HepG2 (cell line): ENCODE measurements around the gene RARA. TPM values are rescaled to one million over a fixed set of nuclear protein-coding genes. Genes with fewer than 3 reads are reported as not detected.

Experiments used
- GMEB2 ChIP-seq: IDR thresholded peaks from 2 replicates; pipeline ENCODE4 v1.6.1; 2016; ENCODE audit warnings: missing biosample characterization, missing genetic modification reagents, low read depth
- JUN ChIP-seq: sonication (generic); formaldehyde crosslinking; IDR thresholded peaks from 2 replicates; pipeline ENCODE4 v1.4.0; 2020; ENCODE audit warnings: mild to moderate bottlenecking, missing genetic modification reagents
- MIXL1 ChIP-seq: IDR thresholded peaks from 2 replicates; pipeline ENCODE4 v1.6.1; 2016
- U2AF1 ChIP-seq: fragments of 200-400 bp; formaldehyde crosslinking; optimal IDR thresholded peaks from 2 replicates; pipeline ENCODE3; 2017; ENCODE audit warnings: mild to moderate bottlenecking, low read depth, low read length
- ZNF251 ChIP-seq: sonication (generic); formaldehyde crosslinking; IDR thresholded peaks from 2 replicates; pipeline ENCODE4 v1.9.0; 2021; ENCODE audit warnings: mild to moderate bottlenecking, missing genetic modification reagents
- ZNF317 ChIP-seq: sonication (generic); formaldehyde crosslinking; IDR thresholded peaks from 2 replicates; pipeline ENCODE4 v1.5.0; 2020; ENCODE audit warnings: mild to moderate bottlenecking, missing genetic modification reagents
- ZNF569 ChIP-seq: sonication (generic); formaldehyde crosslinking; IDR thresholded peaks from 2 replicates; pipeline ENCODE4 v1.5.0; 2020; ENCODE audit warnings: mild to moderate bottlenecking, missing genetic modification reagents, moderate library complexity, borderline replicate concordance
- polyA plus RNA-seq, 8 experiments: library from polyadenylated mRNA; depleted of rRNA in 3 of 8; stranded (reverse) in 7 of 8; unstranded in 1 of 8; fragments of >200 nt; fragmentation: Illumina TruSeq in 4 of 8; extraction: Trizol in 4 of 8; gene quantifications; 2 replicates each; pipeline versions ENCODE4 v1.2.1 to v1.2.3, GENCODE V29; 2011 to 2016; ENCODE audit warnings: low read depth in 4 of 8, missing spikeins in 1 of 8, mixed read lengths in 1 of 8; ENCODE audit not compliant: insufficient read depth in 1 of 8
- total RNA-seq, 5 experiments: library from RNA; depleted of rRNA; stranded (reverse); fragments of >200 nt; fragmentation: Illumina TruSeq; extraction: Trizol; gene quantifications; 2 replicates each; pipeline ENCODE4 v1.2.3, GENCODE V29; 2016; ENCODE audit warnings: low read depth in 1 of 5
- TF ChIP-seq, protein P1 (sequence below): sonication (generic); formaldehyde crosslinking; IDR thresholded peaks from 2 replicates; pipeline ENCODE4 v1.8.1; 2023; ENCODE audit warnings: mild to moderate bottlenecking, missing genetic modification reagents
- TF ChIP-seq, protein P2 (sequence below): sonication (generic); formaldehyde crosslinking; IDR thresholded peaks from 2 replicates; pipeline ENCODE4 v1.5.0; 2020; ENCODE audit warnings: mild to moderate bottlenecking, missing genetic modification reagents
- TF ChIP-seq, protein P3 (sequence below): sonication (generic); formaldehyde crosslinking; IDR thresholded peaks from 2 replicates; pipeline ENCODE4 v1.5.0; 2020; ENCODE audit warnings: mild to moderate bottlenecking, missing genetic modification reagents, borderline replicate concordance

Gene RARA
- total and polyA plus RNA-seq, 2 of the 13 experiments (the other 11 are each of a cell fraction or from before 2014, with no cell fraction given) = 6.4 to 8.6 TPM

DNA sequence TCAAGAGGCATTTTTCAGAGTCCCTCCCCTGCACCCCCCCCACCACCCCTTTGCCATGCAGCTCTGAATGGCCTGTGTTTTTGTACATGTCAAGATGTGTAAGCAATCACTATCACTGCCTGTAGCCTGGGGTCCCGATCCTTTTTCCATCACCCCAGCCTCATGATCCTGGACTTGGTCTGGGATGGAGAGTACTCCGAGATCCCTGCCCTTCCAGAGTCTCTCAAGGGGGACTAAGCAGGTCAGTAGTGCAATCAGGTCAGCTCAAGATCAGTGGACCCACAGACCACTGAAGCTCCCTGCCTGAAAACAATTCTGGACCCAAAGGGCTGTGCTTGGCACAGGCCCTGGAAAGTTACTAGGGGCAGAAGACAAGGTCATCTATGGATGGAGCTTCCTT is 63.1 kb downstream of the RARA start (continued):
- TF ChIP-seq JUN (CRISPR knock-in tag) (no peak), ZNF251 (CRISPR knock-in tag) (no peak), ZNF569 (CRISPR knock-in tag) (no peak), GMEB2 (CRISPR knock-in tag) (no peak), U2AF1 (no peak), ZNF317 (CRISPR knock-in tag) (no peak), MIXL1 (CRISPR knock-in tag) (no peak)
- TF ChIP-seq, protein P1, sequence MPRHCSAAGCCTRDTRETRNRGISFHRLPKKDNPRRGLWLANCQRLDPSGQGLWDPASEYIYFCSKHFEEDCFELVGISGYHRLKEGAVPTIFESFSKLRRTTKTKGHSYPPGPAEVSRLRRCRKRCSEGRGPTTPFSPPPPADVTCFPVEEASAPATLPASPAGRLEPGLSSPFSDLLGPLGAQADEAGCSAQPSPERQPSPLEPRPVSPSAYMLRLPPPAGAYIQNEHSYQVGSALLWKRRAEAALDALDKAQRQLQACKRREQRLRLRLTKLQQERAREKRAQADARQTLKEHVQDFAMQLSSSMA (CRISPR knock-in tag) = no peak
- TF ChIP-seq, protein P2, sequence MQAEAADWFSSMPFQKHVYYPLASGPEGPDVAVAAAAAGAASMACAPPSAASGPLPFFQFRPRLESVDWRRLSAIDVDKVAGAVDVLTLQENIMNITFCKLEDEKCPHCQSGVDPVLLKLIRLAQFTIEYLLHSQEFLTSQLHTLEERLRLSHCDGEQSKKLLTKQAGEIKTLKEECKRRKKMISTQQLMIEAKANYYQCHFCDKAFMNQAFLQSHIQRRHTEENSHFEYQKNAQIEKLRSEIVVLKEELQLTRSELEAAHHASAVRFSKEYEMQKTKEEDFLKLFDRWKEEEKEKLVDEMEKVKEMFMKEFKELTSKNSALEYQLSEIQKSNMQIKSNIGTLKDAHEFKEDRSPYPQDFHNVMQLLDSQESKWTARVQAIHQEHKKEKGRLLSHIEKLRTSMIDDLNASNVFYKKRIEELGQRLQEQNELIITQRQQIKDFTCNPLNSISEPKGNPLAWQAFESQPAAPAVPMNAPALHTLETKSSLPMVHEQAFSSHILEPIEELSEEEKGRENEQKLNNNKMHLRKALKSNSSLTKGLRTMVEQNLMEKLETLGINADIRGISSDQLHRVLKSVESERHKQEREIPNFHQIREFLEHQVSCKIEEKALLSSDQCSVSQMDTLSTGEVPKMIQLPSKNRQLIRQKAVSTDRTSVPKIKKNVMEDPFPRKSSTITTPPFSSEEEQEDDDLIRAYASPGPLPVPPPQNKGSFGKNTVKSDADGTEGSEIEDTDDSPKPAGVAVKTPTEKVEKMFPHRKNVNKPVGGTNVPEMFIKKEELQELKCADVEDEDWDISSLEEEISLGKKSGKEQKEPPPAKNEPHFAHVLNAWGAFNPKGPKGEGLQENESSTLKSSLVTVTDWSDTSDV (CRISPR knock-in tag) = no peak
- TF ChIP-seq, protein P3, sequence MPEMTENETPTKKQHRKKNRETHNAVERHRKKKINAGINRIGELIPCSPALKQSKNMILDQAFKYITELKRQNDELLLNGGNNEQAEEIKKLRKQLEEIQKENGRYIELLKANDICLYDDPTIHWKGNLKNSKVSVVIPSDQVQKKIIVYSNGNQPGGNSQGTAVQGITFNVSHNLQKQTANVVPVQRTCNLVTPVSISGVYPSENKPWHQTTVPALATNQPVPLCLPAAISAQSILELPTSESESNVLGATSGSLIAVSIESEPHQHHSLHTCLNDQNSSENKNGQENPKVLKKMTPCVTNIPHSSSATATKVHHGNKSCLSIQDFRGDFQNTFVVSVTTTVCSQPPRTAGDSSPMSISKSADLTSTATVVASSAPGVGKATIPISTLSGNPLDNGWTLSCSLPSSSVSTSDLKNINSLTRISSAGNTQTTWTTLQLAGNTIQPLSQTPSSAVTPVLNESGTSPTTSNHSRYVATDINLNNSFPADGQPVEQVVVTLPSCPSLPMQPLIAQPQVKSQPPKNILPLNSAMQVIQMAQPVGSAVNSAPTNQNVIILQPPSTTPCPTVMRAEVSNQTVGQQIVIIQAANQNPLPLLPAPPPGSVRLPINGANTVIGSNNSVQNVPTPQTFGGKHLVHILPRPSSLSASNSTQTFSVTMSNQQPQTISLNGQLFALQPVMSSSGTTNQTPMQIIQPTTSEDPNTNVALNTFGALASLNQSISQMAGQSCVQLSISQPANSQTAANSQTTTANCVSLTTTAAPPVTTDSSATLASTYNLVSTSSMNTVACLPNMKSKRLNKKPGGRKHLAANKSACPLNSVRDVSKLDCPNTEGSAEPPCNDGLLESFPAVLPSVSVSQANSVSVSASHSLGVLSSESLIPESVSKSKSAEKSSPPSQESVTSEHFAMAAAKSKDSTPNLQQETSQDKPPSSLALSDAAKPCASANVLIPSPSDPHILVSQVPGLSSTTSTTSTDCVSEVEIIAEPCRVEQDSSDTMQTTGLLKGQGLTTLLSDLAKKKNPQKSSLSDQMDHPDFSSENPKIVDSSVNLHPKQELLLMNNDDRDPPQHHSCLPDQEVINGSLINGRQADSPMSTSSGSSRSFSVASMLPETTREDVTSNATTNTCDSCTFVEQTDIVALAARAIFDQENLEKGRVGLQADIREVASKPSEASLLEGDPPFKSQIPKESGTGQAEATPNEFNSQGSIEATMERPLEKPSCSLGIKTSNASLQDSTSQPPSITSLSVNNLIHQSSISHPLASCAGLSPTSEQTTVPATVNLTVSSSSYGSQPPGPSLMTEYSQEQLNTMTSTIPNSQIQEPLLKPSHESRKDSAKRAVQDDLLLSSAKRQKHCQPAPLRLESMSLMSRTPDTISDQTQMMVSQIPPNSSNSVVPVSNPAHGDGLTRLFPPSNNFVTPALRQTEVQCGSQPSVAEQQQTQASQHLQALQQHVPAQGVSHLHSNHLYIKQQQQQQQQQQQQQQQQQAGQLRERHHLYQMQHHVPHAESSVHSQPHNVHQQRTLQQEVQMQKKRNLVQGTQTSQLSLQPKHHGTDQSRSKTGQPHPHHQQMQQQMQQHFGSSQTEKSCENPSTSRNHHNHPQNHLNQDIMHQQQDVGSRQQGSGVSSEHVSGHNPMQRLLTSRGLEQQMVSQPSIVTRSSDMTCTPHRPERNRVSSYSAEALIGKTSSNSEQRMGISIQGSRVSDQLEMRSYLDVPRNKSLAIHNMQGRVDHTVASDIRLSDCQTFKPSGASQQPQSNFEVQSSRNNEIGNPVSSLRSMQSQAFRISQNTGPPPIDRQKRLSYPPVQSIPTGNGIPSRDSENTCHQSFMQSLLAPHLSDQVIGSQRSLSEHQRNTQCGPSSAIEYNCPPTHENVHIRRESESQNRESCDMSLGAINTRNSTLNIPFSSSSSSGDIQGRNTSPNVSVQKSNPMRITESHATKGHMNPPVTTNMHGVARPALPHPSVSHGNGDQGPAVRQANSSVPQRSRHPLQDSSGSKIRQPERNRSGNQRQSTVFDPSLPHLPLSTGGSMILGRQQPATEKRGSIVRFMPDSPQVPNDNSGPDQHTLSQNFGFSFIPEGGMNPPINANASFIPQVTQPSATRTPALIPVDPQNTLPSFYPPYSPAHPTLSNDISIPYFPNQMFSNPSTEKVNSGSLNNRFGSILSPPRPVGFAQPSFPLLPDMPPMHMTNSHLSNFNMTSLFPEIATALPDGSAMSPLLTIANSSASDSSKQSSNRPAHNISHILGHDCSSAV (CRISPR knock-in tag) = no peak
- TF ChIP-seq, all 625 proteins: peak for 0
